ENCODE data around the gene ACTRT3.

ACTRT3 gene

GRCh38 chr3:169771497-169772304 is 2.3 kb upstream of the ACTRT3 start (continued):
- TF ChIP-seq ZNF501 (tag by site-specific recombination; IDR thresholded peaks at IDR 0.05) (0 out of 2 replicates have a peak, but pooled peaks have one; percentile 24), ZSCAN23 (tag by site-specific recombination; IDR thresholded peaks at IDR 0.05) (no peak), ZBTB21 (tag by site-specific recombination; IDR thresholded peaks at IDR 0.05) (0 out of 2 replicates have a peak, but pooled peaks have one; percentile 50), ZNF24 (tag by site-specific recombination; IDR thresholded peaks at IDR 0.05) (no peak), SETDB1 (IDR thresholded peaks at IDR 0.05; ENCODE audit: insufficient read length, low read length) (no peak)

- Histone ChIP-seq H3K36me3 (ENCODE audit: control insufficient read depth in 2 of 2, insufficient read depth in 1 of 2, low read length in 2 of 2) (no peaks in the 10 kb centered on the region), H3K27ac (ENCODE audit: extremely low read depth, low read depth, low read length) (peak within 1 kb of the TSS; percentile 74), H3K9me3 (ENCODE audit: control insufficient read depth, insufficient read depth, low read depth, low read length) (no peaks in the 10 kb centered on the region), H3K4me3 (ENCODE audit: low read depth, low read length) (peak within 1 kb of the TSS; percentile 60), H3K4me1 (ENCODE audit: control insufficient read depth, insufficient read depth, low read length) (no peaks in the 10 kb centered on the region)
- ChIA-PET CTCF (no interaction called here), POLR2A (interaction anchor here (0.6 to 1.1 kb wide), 4 partner anchors 96 to 1671 kb away, joined by 3 to 4 read pairs (median 4); no protein-coding TSS in a partner anchor)
- TF ChIP-seq ZNF843 (tag by site-specific recombination; IDR thresholded peaks at IDR 0.05) (no peak), ZNF48 (tag by site-specific recombination; IDR thresholded peaks at IDR 0.05) (no peak), SP7 (tag by site-specific recombination; IDR thresholded peaks at IDR 0.05) (0 out of 2 replicates have a peak, but pooled peaks have one; percentile 32), SCRT1 (tag by site-specific recombination; IDR thresholded peaks at IDR 0.05; ENCODE audit: borderline replicate concordance) (no peak), ZNF148 (tag by site-specific recombination; IDR thresholded peaks at IDR 0.05; ENCODE audit: borderline replicate concordance) (no peak), MEIS1 (CRISPR knock-in tag; IDR thresholded peaks at IDR 0.05; ENCODE audit: borderline replicate concordance) (no peak), GLI4 (tag by site-specific recombination; IDR thresholded peaks at IDR 0.05) (no peak), INSM2 (tag by site-specific recombination; IDR thresholded peaks at IDR 0.05) (0 out of 2 replicates have a peak, but pooled peaks have one; percentile 5), ZNF248 (tag by site-specific recombination; IDR thresholded peaks at IDR 0.05) (no peak), ZNF664 (tag by site-specific recombination; IDR thresholded peaks at IDR 0.05) (no peak), TRIM28 (IDR thresholded peaks at IDR 0.05; ENCODE audit: borderline replicate concordance, low read length) (no peak), ZNF146 (tag by site-specific recombination; IDR thresholded peaks at IDR 0.05) (no peak; the same call in 1 of the 2 replicates), ZNF398 (tag by site-specific recombination; IDR thresholded peaks at IDR 0.05) (no peak), ZNF639 (tag by site-specific recombination; IDR thresholded peaks at IDR 0.05) (no peak), ZNF645 (tag by site-specific recombination; IDR thresholded peaks at IDR 0.05) (no peak), ZNF221 (tag by site-specific recombination; IDR thresholded peaks at IDR 0.05; ENCODE audit: borderline replicate concordance) (no peak), TCF7L2 (IDR thresholded peaks at IDR 0.05; ENCODE audit: borderline replicate concordance, low read depth, low read length) (no peak), ZSCAN4 (tag by site-specific recombination; IDR thresholded peaks at IDR 0.05) (no peak)
Measured at GRCh38 chr3:169764882-169765612, 4.3 kb downstream of the ACTRT3 start, which contains the start of gene TERC. TSS of gene TERC (minus strand) at chr3:169765060.

All from HEK293 (cell line).